ENCODE measurements around the gene PPP1R1C. TPM values are rescaled to one million over a fixed set of nuclear protein-coding genes. Genes with fewer than 3 reads are reported as not detected.

PPP1R1C gene
- total RNA-seq, 4 donors from 2014 or later = 0.96 to 4.3 TPM; not detected in 2

DNA sequence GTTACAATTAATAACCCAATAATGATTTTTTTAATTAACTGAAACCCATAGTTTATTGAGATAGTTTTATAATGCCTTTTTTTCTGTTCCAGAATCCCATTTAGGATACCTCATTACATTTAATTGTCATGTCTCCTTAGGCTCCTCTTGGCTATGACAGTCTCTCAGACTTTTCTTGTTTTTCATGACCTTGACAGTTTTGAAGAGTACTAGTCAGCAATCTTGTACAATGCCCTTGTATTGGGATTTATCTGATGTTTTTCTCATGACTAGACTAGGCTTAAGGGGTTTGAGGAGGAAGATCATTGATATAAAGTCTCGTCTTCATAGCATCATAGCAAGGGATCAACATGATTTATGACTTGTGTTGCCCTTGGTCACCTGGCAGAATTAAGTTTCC lies 72.4 kb downstream of the PPP1R1C start:
- no peak for DNase-seq
- no peaks in the 10 kb centered on the region for H3K36me3 ChIP-seq
- in situ Hi-C loops (cut with MboI; ENCODE audit: low pct_ligation_motif_present in 1 of 4, low pct_unique_long_range_greater_than_20kb in 1 of 4, low sequenced_read_pairs in 3 of 4) = no loop called here
- H3K4me1 ChIP-seq = peaks cover 0 to 8% (median 1%) of the 10 kb centered on the region in 4 donors
- no peak for TF ChIP-seq POLR2A (IDR thresholded peaks at IDR 0.05)
- no peak for TF ChIP-seq CTCF (IDR thresholded peaks at IDR 0.05)
- TF ChIP-seq EP300 (IDR thresholded peaks at IDR 0.05; ENCODE audit: low read depth) = no peak
- no peak for TF ChIP-seq POLR2AphosphoS5 (IDR thresholded peaks at IDR 0.05)
- no peaks in the 10 kb centered on the region for H3K27me3 ChIP-seq
- 77 to 88% methylated on average over 1 of the region's 1 CpG for WGBS, 2 donors (ENCODE audit: low coverage in 1 of 2)
- no peaks in the 10 kb centered on the region for H3K9me3 ChIP-seq
- no peak overlapping the region for H3K4me3 ChIP-seq
- intact Hi-C loops (cut with DNase I; ENCODE audit: low total_unique reads) = no loop called here
- H3K27ac ChIP-seq = no peak overlapping the region

GRCh38 chr2:182061739-182062138 lies 76.1 kb downstream of the PPP1R1C start:
- Histone ChIP-seq H3K9me3 (no peaks in the 10 kb centered on the region), H3K27me3 (no peaks in the 10 kb centered on the region), H3K36me3 (no peaks in the 10 kb centered on the region), H3K4me3 (no peak overlapping the region), H3K27ac (no peak overlapping the region), H3K4me1 (peaks cover 0 to 10% (median 0%) of the 10 kb centered on the region in 4 donors)
- intact Hi-C loops (cut with DNase I; ENCODE audit: low total_unique reads) = no loop called here
- TF ChIP-seq CTCF (IDR thresholded peaks at IDR 0.05) (no peak), EP300 (IDR thresholded peaks at IDR 0.05; ENCODE audit: low read depth) (no peak), POLR2A (IDR thresholded peaks at IDR 0.05) (no peak), POLR2AphosphoS5 (IDR thresholded peaks at IDR 0.05) (no peak)
- in situ Hi-C loops (cut with MboI; ENCODE audit: low pct_ligation_motif_present in 1 of 4, low pct_unique_long_range_greater_than_20kb in 1 of 4, low sequenced_read_pairs in 3 of 4) = no loop called here
- WGBS, 2 donors (ENCODE audit: low coverage in 1 of 2) = 18 to 60% methylated on average over 1 of the region's 1 CpG
- DNase-seq = no peak

DNA sequence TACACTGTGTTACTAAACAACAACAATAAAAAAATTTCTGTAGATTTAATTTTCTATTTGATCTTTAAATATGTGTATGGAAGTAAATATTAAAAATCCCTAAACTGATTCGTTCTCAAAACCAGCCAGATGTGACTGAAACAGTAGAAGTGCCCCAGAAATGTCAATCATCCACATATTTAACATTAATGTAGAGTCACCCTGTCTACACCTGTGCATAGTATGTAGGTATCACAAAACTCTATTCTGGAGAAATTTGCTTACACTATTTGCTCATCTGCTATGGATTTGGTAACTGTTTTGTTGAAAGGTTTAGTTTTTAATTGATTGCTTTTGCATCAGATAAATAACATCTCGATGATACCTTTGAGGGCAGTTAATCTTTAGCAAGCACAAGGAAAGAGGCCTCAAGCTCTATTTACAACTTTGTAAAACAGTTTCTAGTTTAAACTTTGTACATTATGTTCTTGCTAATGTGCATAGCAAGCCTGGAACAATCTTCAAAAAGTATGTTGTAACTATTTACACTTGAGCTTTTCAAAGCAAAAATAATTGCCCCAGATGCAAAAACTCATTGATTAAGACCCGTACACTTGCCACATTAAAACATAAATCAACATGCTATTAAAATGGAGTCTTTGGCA lies 76.8 kb downstream of the PPP1R1C start:
- H3K4me1 ChIP-seq = peaks cover 0 to 15% (median 0%) of the 10 kb centered on the region in 4 donors
- no peak overlapping the region for H3K27ac ChIP-seq
- no peaks in the 10 kb centered on the region for H3K9me3 ChIP-seq
- in situ Hi-C loops (cut with MboI; ENCODE audit: low pct_ligation_motif_present in 1 of 4, low pct_unique_long_range_greater_than_20kb in 1 of 4, low sequenced_read_pairs in 3 of 4) (no loop called here), intact Hi-C loops (cut with DNase I; ENCODE audit: low total_unique reads) (no loop called here)
- 44 to 45% methylated on average over 3 of the region's 3 CpGs for WGBS, 2 donors (ENCODE audit: low coverage in 1 of 2)
- no peaks in the 10 kb centered on the region for H3K27me3 ChIP-seq
- DNase-seq = no peak
- no peaks in the 10 kb centered on the region for H3K36me3 ChIP-seq
- TF ChIP-seq POLR2AphosphoS5 (IDR thresholded peaks at IDR 0.05) (no peak), EP300 (IDR thresholded peaks at IDR 0.05; ENCODE audit: low read depth) (no peak), POLR2A (IDR thresholded peaks at IDR 0.05) (no peak), CTCF (IDR thresholded peaks at IDR 0.05) (no peak)
- no peak overlapping the region for H3K4me3 ChIP-seq

DNA sequence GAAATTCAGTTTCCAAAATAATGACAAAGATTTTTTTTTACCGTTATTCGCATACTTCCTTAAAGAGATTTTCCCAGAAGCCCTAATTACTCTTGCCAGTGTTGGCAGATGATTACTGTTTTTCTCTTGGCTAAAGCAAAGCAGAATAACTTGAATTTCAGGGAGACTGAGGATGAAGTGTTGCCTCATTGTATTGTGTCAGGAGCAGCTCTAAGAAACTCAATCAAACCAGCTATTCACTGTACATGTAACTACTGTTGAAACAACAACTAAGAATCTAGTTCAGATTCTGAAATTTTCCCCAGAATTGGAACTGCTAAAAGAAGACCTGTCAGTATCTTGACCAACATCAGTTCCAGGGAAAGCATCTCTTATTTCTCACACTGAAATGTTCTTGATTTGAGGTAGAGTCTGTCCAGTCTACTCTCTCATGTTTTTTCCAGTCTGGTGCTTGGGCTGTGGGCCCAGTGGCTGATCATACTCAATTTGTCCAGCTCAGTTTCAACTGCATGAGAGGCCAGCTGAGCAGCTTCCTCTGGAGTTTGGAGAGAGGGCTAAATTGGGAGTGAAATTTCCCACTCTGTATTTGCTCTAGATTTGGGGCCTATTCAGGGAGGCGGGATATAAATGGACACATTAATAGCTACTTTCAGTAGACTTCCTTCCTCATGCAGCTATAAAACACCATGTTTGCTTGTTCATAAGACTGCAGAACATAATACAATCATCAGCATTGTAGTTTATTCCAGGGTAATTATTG lies 78.5 kb downstream of the PPP1R1C start:
- no peak for TF ChIP-seq POLR2AphosphoS5 (IDR thresholded peaks at IDR 0.05)
- no peak for TF ChIP-seq EP300 (IDR thresholded peaks at IDR 0.05; ENCODE audit: low read depth)
- no peak for TF ChIP-seq CTCF (IDR thresholded peaks at IDR 0.05)
- no peak for TF ChIP-seq POLR2A (IDR thresholded peaks at IDR 0.05)
- peak; percentile 11 for DNase-seq
- Histone ChIP-seq H3K9me3 (no peaks in the 10 kb centered on the region), H3K36me3 (no peaks in the 10 kb centered on the region), H3K27ac (peak overlapping the region in 2 of 4 donors; percentile 18 to 25), H3K4me3 (no peak overlapping the region), H3K4me1 (peaks cover 0 to 15% (median 0%) of the 10 kb centered on the region in 4 donors), H3K27me3 (no peaks in the 10 kb centered on the region)
- 61 to 82% methylated on average over 2 to 3 of the region's 3 CpGs for WGBS, 2 donors (ENCODE audit: low coverage in 1 of 2)
- in situ Hi-C loops (cut with MboI; ENCODE audit: low pct_ligation_motif_present in 1 of 4, low pct_unique_long_range_greater_than_20kb in 1 of 4, low sequenced_read_pairs in 3 of 4) = no loop called here
- intact Hi-C loops (cut with DNase I; ENCODE audit: low total_unique reads) = no loop called here

Data from transverse colon (tissue), 4 donors.